ENCODE data around the gene NFATC3.

NFATC3 gene

GRCh38 chr16:68071518-68071901, 13.7 kb upstream of the NFATC3 start:
- in situ Hi-C loops (cut with HindIII; ENCODE audit: low sequenced_read_pairs): loop anchor here (5.0 to 25.0 kb wide), 2 partner anchors 94 to 184 kb away; partner anchors contain the start of genes NRN1L and PSKH1

- in situ Hi-C loops (cut with HindIII; ENCODE audit: low sequenced_read_pairs): loop anchor here (5.0 to 25.0 kb wide), 2 partner anchors 95 to 185 kb away; partner anchors contain the start of genes NRN1L and PSKH1
These were observed 13.0 kb upstream of the NFATC3 start for GRCh38 chr16:68072038-68072695.

GRCh38 chr16:68073902-68074760, 11.0 kb upstream of the NFATC3 start:
- in situ Hi-C loops (cut with HindIII; ENCODE audit: low sequenced_read_pairs): loop anchor here (5.0 to 25.0 kb wide), 2 partner anchors 97 to 187 kb away; partner anchors contain the start of genes NRN1L and PSKH1

- in situ Hi-C loops (cut with HindIII; ENCODE audit: low sequenced_read_pairs): loop anchor here (5.0 to 25.0 kb wide), 2 partner anchors 98 to 188 kb away; partner anchors contain the start of genes NRN1L and PSKH1
These were observed 10.2 kb upstream of the NFATC3 start for GRCh38 chr16:68074850-68075555.

- in situ Hi-C loops (cut with HindIII; ENCODE audit: low sequenced_read_pairs): no loop called here
These were observed 9.2 kb upstream of the NFATC3 start for GRCh38 chr16:68075980-68076379.

GRCh38 chr16:68076560-68076959, 8.6 kb upstream of the NFATC3 start:
- in situ Hi-C loops (cut with HindIII; ENCODE audit: low sequenced_read_pairs): no loop called here

GRCh38 chr16:68077866-68078700, 7.1 kb upstream of the NFATC3 start:
- in situ Hi-C loops (cut with HindIII; ENCODE audit: low sequenced_read_pairs): no loop called here

GRCh38 chr16:68078701-68079375, 6.3 kb upstream of the NFATC3 start:
- in situ Hi-C loops (cut with HindIII; ENCODE audit: low sequenced_read_pairs): no loop called here

- in situ Hi-C loops (cut with HindIII; ENCODE audit: low sequenced_read_pairs): no loop called here
These were observed 5.9 kb upstream of the NFATC3 start for GRCh38 chr16:68079376-68079625.

GRCh38 chr16:68079626-68080344, 5.4 kb upstream of the NFATC3 start:
- in situ Hi-C loops (cut with HindIII; ENCODE audit: low sequenced_read_pairs): no loop called here

- in situ Hi-C loops (cut with HindIII; ENCODE audit: low sequenced_read_pairs): no loop called here
These were observed 3.1 kb upstream of the NFATC3 start for GRCh38 chr16:68081861-68082628.

GRCh38 chr16:68082629-68083238, 2.4 kb upstream of the NFATC3 start:
- in situ Hi-C loops (cut with HindIII; ENCODE audit: low sequenced_read_pairs): no loop called here

- in situ Hi-C loops (cut with HindIII; ENCODE audit: low sequenced_read_pairs): no loop called here
These were observed 1.9 kb upstream of the NFATC3 start for GRCh38 chr16:68083239-68083781.

- in situ Hi-C loops (cut with HindIII; ENCODE audit: low sequenced_read_pairs): no loop called here
These were observed 1.2 kb upstream of the NFATC3 start for GRCh38 chr16:68083861-68084503.

GRCh38 chr16:68084504-68085258, 489 bp upstream of the NFATC3 start:
- in situ Hi-C loops (cut with HindIII; ENCODE audit: low sequenced_read_pairs): loop anchor here (5.0 kb wide), 1 partner anchor 63 kb away; no protein-coding TSS in a partner anchor

GRCh38 chr16:68086336-68086841, 1.2 kb downstream of the NFATC3 start:
- in situ Hi-C loops (cut with HindIII; ENCODE audit: low sequenced_read_pairs): loop anchor here (5.0 kb wide), 1 partner anchor 61 kb away; no protein-coding TSS in a partner anchor
